Activated CD8-positive, alpha-beta memory T cell treated with anti-CD3 and anti-CD28 coated beads, Interleukin-2, amount 50 U/mL, for 48 hours (primary cell): Measurements from ENCODE around the gene MAGEA12.
"Not testable (repeated sequence)": the region's sequence is repeated elsewhere in the genome, so short reads cannot be mapped to it uniquely, and the experiment has no call there.

Experiments
- DNase-seq: peaks from one replicate; pipeline ENCODE4 v3.0.0-alpha.2; 2020

MAGEA12 gene, protein sequence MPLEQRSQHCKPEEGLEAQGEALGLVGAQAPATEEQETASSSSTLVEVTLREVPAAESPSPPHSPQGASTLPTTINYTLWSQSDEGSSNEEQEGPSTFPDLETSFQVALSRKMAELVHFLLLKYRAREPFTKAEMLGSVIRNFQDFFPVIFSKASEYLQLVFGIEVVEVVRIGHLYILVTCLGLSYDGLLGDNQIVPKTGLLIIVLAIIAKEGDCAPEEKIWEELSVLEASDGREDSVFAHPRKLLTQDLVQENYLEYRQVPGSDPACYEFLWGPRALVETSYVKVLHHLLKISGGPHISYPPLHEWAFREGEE

DNA sequence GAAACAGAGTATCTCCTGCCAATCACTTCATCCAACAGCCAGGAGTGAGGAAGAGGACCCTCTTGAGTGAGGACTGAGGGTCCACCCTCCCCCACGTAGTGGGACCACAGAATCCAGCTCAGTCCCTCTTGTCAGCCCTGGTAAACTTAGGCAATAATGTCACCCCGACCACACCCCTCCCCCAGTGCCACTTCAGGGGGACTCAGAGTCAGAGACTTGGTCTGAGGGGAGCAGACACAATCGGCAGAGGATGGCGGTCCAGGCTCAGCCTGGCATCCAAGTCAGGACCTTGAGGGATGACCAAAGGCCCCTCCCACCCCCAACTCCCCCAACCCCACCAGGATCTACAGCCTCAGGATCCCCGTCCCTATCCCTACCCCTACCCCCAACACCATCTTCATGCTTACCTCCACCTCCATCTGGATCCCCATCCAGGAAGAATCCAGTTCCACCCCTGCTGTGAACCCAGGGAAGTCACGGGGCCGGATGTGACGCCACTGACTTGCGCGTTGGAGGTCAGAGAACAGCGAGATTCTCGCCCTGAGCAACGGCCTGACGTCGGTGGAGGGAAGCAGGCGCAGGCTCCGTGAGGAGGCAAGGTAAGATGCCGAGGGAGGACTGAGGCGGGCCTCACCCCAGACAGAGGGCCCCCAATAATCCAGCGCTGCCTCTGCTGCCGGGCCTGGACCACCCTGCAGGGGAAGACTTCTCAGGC lies at the start of gene MAGEA12, which contains the start of gene CSAG1:
TSS of gene MAGEA12 (plus strand) at position 497 of the 715 bp plus-strand sequence. CDS start 2,405 bp downstream, outside the sequence.
TSS of gene CSAG1 (minus strand) at position 461 of the 715 bp plus-strand sequence. CDS start 1,261 bp downstream, outside the sequence.
- no peak for DNase-seq

DNA sequence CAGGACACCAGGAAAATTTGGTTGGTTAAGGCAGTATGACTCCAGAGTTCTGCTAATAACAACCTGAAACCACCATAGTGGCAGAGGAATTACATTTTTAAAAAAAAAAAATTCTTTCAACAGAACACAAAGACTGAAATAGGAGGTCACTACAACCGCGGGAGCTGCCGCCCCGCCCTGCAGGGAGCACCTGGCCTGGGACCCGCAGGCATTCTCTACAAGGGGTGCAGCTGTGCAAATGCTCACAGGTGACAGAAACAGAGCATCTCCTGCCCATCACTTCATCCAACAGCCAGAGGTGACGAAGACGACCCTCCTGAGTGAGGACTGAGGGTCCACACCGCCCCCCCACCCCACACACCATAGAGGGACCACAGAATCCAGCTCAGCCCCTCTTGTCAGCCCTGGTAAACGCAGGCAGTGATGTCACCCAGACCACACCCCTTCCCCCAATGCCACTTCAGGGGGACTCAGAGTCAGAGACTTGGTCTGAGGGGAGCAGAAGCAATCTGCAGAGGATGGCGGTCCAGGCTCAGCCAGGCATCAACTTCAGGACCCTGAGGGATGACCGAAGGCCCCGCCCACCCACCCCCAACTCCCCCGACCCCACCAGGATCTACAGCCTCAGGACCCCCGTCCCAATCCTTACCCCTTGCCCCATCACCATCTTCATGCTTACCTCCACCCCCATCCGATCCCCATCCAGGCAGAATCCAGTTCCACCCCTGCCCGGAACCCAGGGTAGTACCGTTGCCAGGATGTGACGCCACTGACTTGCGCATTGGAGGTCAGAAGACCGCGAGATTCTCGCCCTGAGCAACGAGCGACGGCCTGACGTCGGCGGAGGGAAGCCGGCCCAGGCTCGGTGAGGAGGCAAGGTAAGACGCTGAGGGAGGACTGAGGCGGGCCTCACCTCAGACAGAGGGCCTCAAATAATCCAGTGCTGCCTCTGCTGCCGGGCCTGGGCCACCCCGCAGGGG lies 35.3 kb upstream of the MAGEA12 start, which contains the start of gene MAGEA3:
TSS of gene MAGEA3 (plus strand) at position 843 of the 980 bp plus-strand sequence. CDS start 2,039 bp downstream, outside the sequence.
- not testable (repeated sequence) for DNase-seq

DNA sequence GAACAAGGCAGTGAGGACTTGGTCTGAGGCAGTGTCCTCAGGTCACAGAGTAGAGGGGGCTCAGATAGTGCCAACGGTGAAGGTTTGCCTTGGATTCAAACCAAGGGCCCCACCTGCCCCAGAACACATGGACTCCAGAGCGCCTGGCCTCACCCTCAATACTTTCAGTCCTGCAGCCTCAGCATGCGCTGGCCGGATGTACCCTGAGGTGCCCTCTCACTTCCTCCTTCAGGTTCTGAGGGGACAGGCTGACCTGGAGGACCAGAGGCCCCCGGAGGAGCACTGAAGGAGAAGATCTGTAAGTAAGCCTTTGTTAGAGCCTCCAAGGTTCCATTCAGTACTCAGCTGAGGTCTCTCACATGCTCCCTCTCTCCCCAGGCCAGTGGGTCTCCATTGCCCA lies 33.2 kb upstream of the MAGEA12 start:
- not testable (repeated sequence) for DNase-seq

DNA sequence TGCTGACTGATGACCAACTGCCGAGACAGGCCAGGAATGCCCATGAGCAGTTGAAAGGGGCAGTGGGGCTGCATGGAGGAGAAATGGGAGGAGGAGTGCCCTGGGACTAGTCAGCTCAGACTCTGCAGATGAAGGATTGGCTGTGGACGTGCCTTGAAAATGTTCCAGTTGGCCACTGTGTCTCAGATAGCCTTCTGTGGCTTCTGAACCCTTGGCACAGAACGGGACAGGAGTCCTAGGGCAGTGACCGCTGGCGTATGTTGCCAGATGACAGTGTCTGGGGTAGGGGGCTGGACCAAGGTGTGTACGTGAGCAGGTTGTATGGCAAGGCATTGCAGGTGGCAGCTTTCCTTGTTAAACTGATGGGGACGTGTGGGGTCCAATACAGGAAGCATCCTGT lies 27.1 kb upstream of the MAGEA12 start:
- DNase-seq, result not testable (repeated sequence)

DNA sequence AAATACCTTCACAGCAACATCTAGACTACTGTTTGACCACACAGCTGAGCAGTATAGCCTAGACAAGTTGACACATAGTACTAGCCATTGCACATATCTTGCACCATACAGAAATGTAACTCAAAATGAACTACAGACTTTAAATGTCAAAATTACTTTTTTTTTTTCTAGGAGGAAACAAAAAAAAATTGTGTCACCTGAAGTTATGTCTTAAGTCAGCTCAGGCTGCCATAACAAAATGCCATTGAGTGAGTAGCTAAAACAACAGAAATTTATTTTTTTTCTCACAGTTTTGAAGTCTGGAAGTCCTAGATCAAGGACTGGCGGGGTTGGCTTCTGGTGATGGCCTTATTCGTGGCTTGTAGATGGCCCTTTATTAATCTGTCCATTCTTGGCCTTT lies 24.4 kb upstream of the MAGEA12 start, which contains the start of gene CSAG2:
TSS of gene CSAG2 (minus strand) at position 101 of the 400 bp plus-strand sequence. CDS start 161 bp downstream, outside the sequence.
- DNase-seq, result not testable (repeated sequence)

DNA sequence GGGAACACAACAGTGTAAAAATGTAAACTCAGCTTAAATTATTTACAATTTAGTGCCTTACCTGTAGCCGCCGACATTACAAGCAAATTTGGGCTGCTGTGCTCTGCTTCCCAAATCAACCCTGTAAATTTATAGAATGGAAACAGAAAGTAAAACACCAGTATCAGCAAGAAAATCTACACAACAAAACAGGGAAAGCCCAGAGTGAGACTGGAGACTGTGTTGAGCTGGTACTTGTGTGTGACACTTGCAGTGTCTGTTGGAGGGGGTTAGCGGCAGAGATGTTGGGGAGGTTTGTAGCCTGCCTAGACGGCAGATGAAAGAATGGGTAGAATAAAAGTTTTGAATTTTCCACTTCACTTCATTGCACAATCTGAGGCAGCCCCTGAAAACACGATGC lies 20.4 kb upstream of the MAGEA12 start:
- not testable (repeated sequence) for DNase-seq

DNA sequence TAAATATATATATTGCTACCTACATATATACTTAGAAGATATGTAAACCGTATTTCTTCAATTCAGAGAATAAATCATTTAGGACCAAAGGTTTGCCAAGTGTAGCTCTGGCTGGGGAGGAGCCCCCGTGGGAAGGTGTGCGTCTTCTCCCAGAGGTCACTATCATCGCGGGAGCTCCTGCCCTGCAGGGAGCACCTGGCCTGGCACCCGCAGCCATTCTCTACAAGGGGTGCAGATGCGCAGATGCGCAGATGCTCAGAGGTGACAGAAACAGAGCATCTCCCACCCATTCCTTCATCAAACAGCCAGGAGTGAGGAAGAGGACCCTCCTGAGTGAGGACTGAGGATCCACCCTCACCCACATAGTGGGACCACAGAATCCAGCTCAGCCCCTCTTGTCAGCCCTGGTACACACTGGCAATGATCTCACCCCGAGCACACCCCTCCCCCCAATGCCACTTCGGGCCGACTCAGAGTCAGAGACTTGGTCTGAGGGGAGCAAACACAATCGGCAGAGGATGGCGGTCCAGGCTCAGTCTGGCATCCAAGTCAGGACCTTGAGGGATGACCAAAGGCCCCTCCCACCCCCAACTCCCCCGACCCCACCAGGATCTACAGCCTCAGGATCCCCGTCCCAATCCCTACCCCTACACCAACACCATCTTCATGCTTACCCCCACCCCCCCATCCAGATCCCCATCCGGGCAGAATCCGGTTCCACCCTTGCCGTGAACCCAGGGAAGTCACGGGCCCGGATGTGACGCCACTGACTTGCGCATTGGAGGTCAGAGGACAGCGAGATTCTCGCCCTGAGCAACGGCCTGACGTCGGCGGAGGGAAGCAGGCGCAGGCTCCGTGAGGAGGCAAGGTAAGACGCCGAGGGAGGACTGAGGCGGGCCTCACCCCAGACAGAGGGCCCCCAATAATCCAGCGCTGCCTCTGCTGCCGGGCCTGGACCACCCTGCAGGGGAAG lies 19.5 kb upstream of the MAGEA12 start, which contains the start of gene MAGEA2B:
TSS of gene MAGEA2B (plus strand) at position 814 of the 973 bp plus-strand sequence. CDS start 2,479 bp downstream, outside the sequence.
- not testable (repeated sequence) for DNase-seq

DNA sequence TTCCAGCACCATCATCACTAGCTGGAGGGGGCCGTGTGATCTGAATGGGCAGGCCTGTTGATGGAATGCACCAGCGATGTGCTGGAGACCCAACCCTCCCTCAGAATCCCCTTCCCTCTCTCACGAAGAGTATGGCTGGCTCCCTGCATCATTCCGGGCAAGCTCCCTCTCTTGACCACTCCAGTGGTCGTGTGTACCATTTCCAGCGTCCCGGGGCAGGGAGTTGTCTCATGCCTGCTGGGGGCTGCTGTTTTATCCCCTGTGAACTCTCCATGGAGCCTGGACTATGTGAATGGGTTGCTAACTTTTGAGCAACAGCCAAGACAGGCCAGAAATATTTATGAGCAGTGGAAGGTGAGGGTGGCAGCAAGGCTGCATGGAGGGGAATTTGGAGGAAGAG lies 8.1 kb upstream of the MAGEA12 start:
- DNase-seq, result no peak

DNA sequence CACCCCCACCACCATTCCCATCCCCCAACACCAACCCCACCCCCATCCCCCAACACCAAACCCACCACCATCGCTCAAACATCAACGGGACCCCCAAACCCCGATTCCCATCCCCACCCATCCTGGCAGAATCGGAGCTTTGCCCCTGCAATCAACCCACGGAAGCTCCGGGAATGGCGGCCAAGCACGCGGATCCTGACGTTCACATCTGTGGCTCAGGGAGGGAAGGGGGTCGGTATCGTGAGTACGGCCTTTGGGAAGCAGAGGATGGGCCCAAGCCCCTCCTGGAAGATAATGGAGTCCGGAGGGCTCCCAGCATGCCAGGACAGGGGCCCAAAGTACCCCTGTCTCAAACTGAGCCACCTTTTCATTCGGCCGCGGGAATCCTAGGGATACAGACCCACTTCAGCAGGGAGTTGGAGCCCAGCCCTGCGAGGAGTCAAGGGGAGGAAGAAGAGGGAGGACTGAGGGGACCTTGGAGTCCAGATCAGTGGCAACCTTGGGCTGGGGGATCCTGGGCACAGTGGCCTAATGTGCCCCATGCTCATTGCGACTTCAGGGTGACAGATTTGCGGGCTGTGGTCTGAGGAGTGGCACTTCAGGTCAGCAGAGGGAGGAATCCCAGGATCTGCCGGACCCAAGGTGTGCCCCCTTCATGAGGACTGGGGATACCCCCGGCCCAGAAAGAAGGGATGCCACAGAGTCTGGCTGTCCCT lies 744 bp downstream of the MAGEA12 start:
- DNase-seq, result not testable (repeated sequence)

DNA sequence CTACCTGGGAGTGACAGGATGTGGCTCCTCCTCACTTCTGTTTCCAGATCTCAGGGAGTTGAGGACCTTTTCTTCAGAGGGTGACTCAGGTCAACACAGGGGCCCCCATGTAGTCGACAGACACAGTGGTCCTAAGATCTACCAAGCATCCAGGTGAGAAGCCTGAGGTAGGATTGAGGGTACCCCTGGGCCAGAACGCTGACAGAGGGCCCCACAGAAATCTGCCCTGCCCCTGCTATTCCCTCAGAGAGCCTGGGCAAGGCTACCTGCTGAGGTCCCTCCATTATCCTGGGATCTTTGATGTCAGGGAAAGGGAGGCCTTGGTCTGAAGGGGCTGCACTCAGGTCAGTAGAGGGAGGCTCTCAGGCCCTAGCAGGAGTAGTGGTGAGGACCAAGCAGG lies 1.5 kb downstream of the MAGEA12 start:
- DNase-seq, result no peak

DNA sequence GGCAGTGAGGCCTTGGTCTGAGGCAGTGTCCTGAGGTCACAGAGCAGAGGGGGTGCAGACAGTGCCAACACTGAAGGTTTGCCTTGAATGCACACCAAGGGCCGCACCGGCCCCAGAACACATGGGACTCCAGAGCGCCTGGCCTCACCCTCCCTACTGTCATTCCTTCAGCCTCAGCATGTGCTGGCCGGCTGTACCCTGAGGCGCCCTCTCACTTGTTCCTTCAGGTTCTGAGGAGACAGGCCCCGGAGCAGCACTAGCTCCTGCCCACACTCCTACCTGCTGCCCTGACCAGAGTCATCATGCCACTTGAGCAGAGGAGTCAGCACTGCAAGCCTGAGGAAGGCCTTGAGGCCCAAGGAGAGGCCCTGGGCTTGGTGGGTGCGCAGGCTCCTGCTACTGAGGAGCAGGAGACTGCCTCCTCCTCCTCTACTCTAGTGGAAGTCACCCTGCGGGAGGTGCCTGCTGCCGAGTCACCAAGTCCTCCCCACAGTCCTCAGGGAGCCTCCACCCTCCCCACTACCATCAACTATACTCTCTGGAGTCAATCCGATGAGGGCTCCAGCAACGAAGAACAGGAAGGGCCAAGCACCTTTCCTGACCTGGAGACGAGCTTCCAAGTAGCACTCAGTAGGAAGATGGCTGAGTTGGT lies 2.4 kb downstream of the MAGEA12 start:
- DNase-seq, result no peak

DNA sequence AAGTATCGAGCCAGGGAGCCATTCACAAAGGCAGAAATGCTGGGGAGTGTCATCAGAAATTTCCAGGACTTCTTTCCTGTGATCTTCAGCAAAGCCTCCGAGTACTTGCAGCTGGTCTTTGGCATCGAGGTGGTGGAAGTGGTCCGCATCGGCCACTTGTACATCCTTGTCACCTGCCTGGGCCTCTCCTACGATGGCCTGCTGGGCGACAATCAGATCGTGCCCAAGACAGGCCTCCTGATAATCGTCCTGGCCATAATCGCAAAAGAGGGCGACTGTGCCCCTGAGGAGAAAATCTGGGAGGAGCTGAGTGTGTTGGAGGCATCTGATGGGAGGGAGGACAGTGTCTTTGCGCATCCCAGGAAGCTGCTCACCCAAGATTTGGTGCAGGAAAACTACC lies 3.0 kb downstream of the MAGEA12 start:
- DNase-seq, result not testable (repeated sequence)

DNA sequence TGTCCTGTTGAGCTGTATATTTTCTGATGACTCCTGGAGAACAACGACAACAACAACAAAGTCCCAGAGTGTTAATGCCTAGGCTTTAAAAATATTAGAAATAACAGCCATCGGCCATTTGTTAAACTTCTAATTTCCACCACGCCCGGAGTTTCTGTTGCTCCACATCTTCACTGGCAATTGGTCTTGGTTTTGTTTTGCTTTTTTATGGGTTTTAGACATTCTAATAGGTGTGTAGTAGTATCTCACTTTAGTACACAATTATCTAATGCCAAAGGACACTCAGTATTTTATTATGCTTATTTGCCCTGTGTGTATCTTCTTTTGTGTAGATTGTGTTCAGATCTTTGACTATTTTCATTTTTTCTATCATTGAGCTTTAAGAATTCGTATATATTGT lies 5.0 kb downstream of the MAGEA12 start:
- DNase-seq, result no peak

DNA sequence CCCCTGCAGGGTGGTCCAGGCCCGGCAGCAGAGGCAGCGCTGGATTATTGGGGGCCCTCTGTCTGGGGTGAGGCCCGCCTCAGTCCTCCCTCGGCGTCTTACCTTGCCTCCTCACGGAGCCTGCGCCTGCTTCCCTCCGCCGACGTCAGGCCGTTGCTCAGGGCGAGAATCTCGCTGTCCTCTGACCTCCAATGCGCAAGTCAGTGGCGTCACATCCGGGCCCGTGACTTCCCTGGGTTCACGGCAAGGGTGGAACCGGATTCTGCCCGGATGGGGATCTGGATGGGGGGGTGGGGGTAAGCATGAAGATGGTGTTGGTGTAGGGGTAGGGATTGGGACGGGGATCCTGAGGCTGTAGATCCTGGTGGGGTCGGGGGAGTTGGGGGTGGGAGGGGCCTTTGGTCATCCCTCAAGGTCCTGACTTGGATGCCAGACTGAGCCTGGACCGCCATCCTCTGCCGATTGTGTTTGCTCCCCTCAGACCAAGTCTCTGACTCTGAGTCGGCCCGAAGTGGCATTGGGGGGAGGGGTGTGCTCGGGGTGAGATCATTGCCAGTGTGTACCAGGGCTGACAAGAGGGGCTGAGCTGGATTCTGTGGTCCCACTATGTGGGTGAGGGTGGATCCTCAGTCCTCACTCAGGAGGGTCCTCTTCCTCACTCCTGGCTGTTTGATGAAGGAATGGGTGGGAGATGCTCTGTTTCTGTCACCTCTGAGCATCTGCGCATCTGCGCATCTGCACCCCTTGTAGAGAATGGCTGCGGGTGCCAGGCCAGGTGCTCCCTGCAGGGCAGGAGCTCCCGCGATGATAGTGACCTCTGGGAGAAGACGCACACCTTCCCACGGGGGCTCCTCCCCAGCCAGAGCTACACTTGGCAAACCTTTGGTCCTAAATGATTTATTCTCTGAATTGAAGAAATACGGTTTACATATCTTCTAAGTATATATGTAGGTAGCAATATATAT lies 20.4 kb downstream of the MAGEA12 start, which contains the start of gene MAGEA2:
TSS of gene MAGEA2 (minus strand) at position 157 of the 965 bp plus-strand sequence. CDS start 2,479 bp downstream, outside the sequence.
- DNase-seq, result not testable (repeated sequence)

DNA sequence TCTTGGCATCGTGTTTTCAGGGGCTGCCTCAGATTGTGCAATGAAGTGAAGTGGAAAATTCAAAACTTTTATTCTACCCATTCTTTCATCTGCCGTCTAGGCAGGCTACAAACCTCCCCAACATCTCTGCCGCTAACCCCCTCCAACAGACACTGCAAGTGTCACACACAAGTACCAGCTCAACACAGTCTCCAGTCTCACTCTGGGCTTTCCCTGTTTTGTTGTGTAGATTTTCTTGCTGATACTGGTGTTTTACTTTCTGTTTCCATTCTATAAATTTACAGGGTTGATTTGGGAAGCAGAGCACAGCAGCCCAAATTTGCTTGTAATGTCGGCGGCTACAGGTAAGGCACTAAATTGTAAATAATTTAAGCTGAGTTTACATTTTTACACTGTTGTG lies 21.3 kb downstream of the MAGEA12 start:
- not testable (repeated sequence) for DNase-seq

DNA sequence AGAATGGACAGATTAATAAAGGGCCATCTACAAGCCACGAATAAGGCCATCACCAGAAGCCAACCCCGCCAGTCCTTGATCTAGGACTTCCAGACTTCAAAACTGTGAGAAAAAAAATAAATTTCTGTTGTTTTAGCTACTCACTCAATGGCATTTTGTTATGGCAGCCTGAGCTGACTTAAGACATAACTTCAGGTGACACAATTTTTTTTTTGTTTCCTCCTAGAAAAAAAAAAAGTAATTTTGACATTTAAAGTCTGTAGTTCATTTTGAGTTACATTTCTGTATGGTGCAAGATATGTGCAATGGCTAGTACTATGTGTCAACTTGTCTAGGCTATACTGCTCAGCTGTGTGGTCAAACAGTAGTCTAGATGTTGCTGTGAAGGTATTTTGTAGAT lies 25.4 kb downstream of the MAGEA12 start, which contains the start of gene CSAG3:
TSS of gene CSAG3 (plus strand) at position 301 of the 400 bp plus-strand sequence.
- DNase-seq, result not testable (repeated sequence)

DNA sequence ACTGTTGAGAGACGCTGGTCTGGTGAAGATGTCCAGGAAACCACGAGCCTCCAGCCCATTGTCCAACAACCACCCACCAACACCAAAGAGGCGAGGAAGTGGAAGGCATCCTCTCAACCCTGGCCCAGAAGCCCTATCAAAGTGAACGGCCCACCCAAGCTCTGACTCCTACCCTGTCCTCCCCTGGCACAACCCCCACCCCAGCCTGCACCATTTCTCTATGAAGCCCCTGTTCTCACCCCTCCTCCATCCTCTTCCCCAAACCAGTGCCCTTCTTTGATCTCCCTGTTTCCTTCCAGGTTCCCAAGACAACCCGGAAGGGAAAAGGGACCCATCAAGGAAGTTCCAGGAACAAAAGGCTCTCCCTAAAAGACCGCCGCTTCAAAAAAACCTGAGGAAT lies 26.0 kb downstream of the MAGEA12 start:
- not testable (repeated sequence) for DNase-seq

DNA sequence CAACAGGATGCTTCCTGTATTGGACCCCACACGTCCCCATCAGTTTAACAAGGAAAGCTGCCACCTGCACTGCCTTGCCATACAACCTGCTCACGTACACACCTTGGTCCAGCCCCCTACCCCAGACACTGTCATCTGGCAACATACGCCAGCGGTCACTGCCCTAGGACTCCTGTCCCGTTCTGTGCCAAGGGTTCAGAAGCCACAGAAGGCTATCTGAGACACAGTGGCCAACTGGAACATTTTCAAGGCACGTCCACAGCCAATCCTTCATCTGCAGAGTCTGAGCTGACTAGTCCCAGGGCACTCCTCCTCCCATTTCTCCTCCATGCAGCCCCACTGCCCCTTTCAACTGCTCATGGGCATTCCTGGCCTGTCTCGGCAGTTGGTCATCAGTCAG lies 28.0 kb downstream of the MAGEA12 start:
- not testable (repeated sequence) for DNase-seq
